Measurements from ENCODE around the gene MGAT3.

DNA sequence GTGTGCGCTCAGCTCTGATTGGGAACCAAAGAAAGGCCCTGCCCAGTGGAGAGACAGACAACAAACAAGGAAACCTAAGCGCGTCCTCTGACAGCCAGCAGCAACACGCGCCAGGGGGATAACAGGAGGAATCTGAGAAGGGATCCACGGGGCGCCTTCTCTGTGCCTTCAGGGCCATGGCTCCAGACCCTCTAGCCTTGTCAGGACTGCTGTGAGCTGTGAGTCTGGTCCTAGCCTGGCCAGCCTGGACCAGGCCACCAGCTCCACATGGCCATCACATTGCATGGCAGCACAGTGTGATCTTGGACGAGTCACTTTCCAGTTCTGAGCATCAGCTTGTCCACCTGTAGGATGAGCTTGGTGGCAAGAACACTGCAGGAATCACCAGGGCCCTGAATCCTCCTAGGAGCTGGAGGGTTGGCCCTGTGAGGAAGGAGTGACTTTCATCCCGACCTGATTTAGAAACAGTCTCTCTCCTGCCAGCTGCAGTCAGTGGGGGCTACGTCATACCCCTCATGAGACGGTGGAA lies 11.8 kb upstream of the MGAT3 start:
- TF ChIP-seq CTCF (IDR thresholded peaks at IDR 0.05 in 4 of 5, conservative IDR thresholded peaks at IDR 0.05 in 1 of 5) (no peak), POLR2A (IDR thresholded peaks at IDR 0.05) (no peak)

All from gastrocnemius medialis (tissue), 4 donors.